SHP77 (cell line): ENCODE results near the gene MYCBPAP.
"Not testable (repeated sequence)": the region's sequence is repeated elsewhere in the genome, so short reads cannot be mapped to it uniquely, and the experiment has no call there.

Source experiments
- DNase-seq, 2 experiments: peaks; one replicate each; lab custom pipeline; 2025; lab: John Stamatoyannopoulos, UW

Gene MYCBPAP

GRCh38 chr17:50471009-50471905 lies 37.0 kb upstream of the MYCBPAP start:
- no peak for DNase-seq

GRCh38 chr17:50472286-50472685 lies 36.0 kb upstream of the MYCBPAP start:
- no peak for DNase-seq

GRCh38 chr17:50472761-50473161 lies 35.5 kb upstream of the MYCBPAP start:
- peak; percentile 27 to 58 for DNase-seq

- no peak for DNase-seq
These were observed 34.3 kb upstream of the MYCBPAP start for GRCh38 chr17:50473901-50474300.

GRCh38 chr17:50474523-50474922 lies 33.7 kb upstream of the MYCBPAP start:
- DNase-seq = no peak

GRCh38 chr17:50475362-50475761 lies 32.9 kb upstream of the MYCBPAP start:
- no peak for DNase-seq

GRCh38 chr17:50475775-50476544 lies 32.3 kb upstream of the MYCBPAP start:
- DNase-seq = not testable (repeated sequence)

- DNase-seq = no peak
These were observed 31.5 kb upstream of the MYCBPAP start for GRCh38 chr17:50476545-50477315.

GRCh38 chr17:50477976-50478375 lies 30.3 kb upstream of the MYCBPAP start:
- DNase-seq = no peak

- DNase-seq = peak; percentile 87 to 92
These were observed 29.6 kb upstream of the MYCBPAP start, which contains the start of gene RSAD1 for GRCh38 chr17:50478391-50479381. TSS of gene RSAD1 (plus strand) at chr17:50478860. CDS start at chr17:50478885, 25 bp downstream.

GRCh38 chr17:50479522-50480141 lies 28.6 kb upstream of the MYCBPAP start:
- peak; percentile 71 to 87 for DNase-seq

- no peak for DNase-seq
These were observed 28.0 kb upstream of the MYCBPAP start for GRCh38 chr17:50480142-50480764.

- DNase-seq = no peak
These were observed 27.3 kb upstream of the MYCBPAP start for GRCh38 chr17:50480854-50481490.

GRCh38 chr17:50481648-50482047 lies 26.6 kb upstream of the MYCBPAP start:
- DNase-seq = peak in 1 of 2 experiments; percentile 66

GRCh38 chr17:50482110-50482509 lies 26.1 kb upstream of the MYCBPAP start:
- peak; percentile 39 to 66 for DNase-seq

GRCh38 chr17:50482516-50482915 lies 25.7 kb upstream of the MYCBPAP start:
- peak; percentile 86 to 89 for DNase-seq

- no peak for DNase-seq
These were observed 25.0 kb upstream of the MYCBPAP start for GRCh38 chr17:50483266-50483665.

- no peak for DNase-seq
These were observed 23.7 kb upstream of the MYCBPAP start for GRCh38 chr17:50484386-50485155.
